GM19023 (cell line): Measurements from ENCODE around the gene SEMA5A.

Experiments used
- ATAC-seq: cut with Tn5 transposase; IDR thresholded peaks from one replicate; pipeline ENCODE4 v1.9.1; 2021; ENCODE audit warnings: mild to moderate bottlenecking, moderate library complexity; ENCODE audit not compliant: unreplicated experiment

The SEMA5A gene

GRCh38 chr5:9284781-9285307 lies 261.0 kb downstream of the SEMA5A start:
- ATAC-seq, result no peak

- ATAC-seq, result no peak
Observed at GRCh38 chr5:9284272-9284671, 261.6 kb downstream of the SEMA5A start.

- ATAC-seq, result no peak
Observed at GRCh38 chr5:9283473-9283872, 262.4 kb downstream of the SEMA5A start.

- no peak for ATAC-seq
Observed at GRCh38 chr5:9283021-9283420, 262.9 kb downstream of the SEMA5A start.

GRCh38 chr5:9282211-9282610 lies 263.7 kb downstream of the SEMA5A start:
- no peak for ATAC-seq

- ATAC-seq, result no peak
Observed at GRCh38 chr5:9279774-9280173, 266.1 kb downstream of the SEMA5A start.

GRCh38 chr5:9278921-9279603 lies 266.8 kb downstream of the SEMA5A start:
- no peak for ATAC-seq

- ATAC-seq, result no peak
Observed at GRCh38 chr5:9269014-9269413, 276.9 kb downstream of the SEMA5A start.

- ATAC-seq, result no peak
Observed at GRCh38 chr5:9268226-9268625, 277.6 kb downstream of the SEMA5A start.

- no peak for ATAC-seq
Observed at GRCh38 chr5:9265441-9266287, 280.2 kb downstream of the SEMA5A start.

- no peak for ATAC-seq
Observed at GRCh38 chr5:9264301-9264700, 281.6 kb downstream of the SEMA5A start.

- no peak for ATAC-seq
Observed at GRCh38 chr5:9263656-9264055, 282.2 kb downstream of the SEMA5A start.

- no peak for ATAC-seq
Observed at GRCh38 chr5:9251379-9251980, 294.4 kb downstream of the SEMA5A start.

GRCh38 chr5:9249231-9249630 lies 296.6 kb downstream of the SEMA5A start:
- no peak for ATAC-seq

GRCh38 chr5:9245071-9245470 lies 300.8 kb downstream of the SEMA5A start:
- ATAC-seq, result no peak

GRCh38 chr5:9244417-9244816 lies 301.5 kb downstream of the SEMA5A start:
- ATAC-seq, result no peak

GRCh38 chr5:9241479-9242305 lies 304.2 kb downstream of the SEMA5A start:
- ATAC-seq, result no peak

- ATAC-seq, result no peak
Observed at GRCh38 chr5:9240431-9240830, 305.4 kb downstream of the SEMA5A start.

- ATAC-seq, result no peak
Observed at GRCh38 chr5:9239626-9240025, 306.2 kb downstream of the SEMA5A start.

GRCh38 chr5:9239071-9239470 lies 306.8 kb downstream of the SEMA5A start:
- no peak for ATAC-seq

GRCh38 chr5:9233712-9234111 lies 312.2 kb downstream of the SEMA5A start:
- ATAC-seq, result no peak
